RPMI8226 (cell line): ENCODE data around the gene TCF7L2.

ENCODE experiments used
- DNase-seq: peaks from one replicate; pipeline ENCODE4 v3.0.0-alpha.2; 2015

Gene TCF7L2

GRCh38 chr10:112949875-112950507, at the start of gene TCF7L2:
Gene TCF7L2 (plus strand): TSS chr10:112950247. CDS start chr10:112950757, 510 bp downstream.
- DNase-seq, result peak; percentile 79

- DNase-seq, result no peak
Observed at GRCh38 chr10:112902730-112903129, 47.3 kb upstream of the TCF7L2 start.

GRCh38 chr10:112904000-112904399, 46.0 kb upstream of the TCF7L2 start:
- no peak for DNase-seq

DNA sequence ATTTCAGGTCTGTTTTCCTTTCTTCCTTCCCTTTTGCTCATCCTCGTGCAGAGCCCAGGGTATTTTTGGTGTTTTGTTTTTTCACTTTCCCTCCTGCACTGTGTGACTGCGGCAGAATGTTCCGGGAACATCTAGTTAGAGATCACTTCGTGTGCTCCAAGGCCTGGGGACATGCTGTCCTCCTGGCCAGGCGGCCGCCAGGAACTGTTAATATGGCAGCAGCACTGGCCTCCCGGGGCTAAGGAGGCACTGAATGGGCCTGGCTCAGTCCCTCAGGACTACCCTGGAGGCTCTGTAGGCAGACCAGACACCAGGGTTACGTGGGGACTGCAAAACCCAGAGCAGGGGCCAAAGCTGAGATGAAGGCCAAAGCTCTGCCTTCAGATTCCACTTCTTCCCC, 43.1 kb upstream of the TCF7L2 start:
- no peak for DNase-seq

GRCh38 chr10:112907893-112908292, 42.2 kb upstream of the TCF7L2 start:
- DNase-seq, result no peak

DNA sequence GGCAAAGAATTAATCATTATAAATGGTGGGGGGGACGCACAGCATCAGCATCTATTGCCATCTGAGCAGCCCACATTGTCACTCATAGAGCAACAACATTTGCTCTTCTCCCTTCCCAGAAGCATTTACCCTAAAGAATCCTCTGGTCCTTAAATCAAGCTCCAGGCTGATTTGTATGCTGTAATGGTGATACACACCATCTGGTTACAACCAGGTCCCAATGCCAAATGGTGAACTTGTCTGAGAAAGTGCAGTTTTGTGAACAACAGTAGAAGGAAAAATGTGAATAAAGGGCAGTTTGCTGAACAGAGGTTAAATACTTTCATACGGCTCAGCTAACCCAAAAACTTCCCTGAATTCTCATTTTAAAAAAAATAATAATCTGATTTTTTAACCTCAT, 38.8 kb upstream of the TCF7L2 start:
- no peak for DNase-seq

- DNase-seq, result no peak
Observed at GRCh38 chr10:112912410-112912928, 37.6 kb upstream of the TCF7L2 start.

DNA sequence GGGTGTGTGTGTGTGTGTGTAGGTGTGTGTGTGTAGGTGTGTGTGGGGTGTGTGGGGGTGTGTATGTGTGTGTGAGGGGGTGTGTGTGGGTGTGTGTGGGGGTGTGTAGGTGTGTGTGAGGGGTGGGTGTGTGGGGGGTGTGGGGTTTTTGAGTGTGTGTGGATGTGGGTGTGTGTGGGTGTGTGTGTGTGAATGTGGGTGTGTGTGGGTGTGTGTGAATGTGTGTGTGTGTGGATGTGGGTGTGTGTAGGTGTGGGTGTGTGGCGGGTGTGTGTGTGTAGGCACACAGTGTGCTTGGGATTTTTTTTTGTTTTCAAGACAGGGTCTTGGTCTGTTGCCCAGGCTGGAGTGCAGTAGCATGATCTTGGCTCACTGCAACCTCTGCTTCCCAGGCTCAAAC, 36.8 kb upstream of the TCF7L2 start:
- DNase-seq, result no peak

GRCh38 chr10:112913661-112914287, 36.3 kb upstream of the TCF7L2 start:
- DNase-seq, result no peak

DNA sequence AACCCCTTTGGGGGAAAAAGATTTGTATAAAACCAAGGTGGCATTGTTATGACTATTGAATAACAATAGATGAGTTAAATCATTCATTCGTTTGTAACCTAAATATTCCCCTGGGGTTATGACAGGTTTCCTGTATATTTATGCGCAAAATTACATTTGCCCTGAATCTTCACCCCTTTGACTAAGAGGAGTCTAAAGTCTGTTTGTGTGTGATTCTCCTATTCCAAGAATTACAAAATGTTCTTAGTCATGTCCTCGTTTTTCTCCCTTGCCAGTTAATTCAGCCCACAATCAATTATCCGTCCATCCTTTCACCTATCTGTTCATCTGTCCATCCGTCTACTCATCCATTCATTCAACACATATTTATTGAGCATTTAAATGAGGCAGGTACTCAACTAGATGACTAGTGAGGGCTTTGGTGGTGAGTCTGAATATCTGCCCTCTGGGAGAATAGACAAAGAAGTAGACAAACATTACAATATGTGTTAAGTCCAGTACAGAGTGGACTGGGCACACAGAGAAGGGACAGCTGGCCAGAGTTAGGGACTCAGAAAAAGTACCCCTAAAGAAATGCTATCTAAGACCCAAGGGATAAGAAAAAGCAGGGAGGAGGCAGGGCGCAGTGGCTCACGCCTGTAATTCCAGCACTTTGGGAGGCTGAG, 35.6 kb upstream of the TCF7L2 start:
- no peak for DNase-seq

GRCh38 chr10:112915590-112916572, 34.2 kb upstream of the TCF7L2 start:
- no peak for DNase-seq

- no peak for DNase-seq
Observed at GRCh38 chr10:112917681-112918080, 32.4 kb upstream of the TCF7L2 start.

DNA sequence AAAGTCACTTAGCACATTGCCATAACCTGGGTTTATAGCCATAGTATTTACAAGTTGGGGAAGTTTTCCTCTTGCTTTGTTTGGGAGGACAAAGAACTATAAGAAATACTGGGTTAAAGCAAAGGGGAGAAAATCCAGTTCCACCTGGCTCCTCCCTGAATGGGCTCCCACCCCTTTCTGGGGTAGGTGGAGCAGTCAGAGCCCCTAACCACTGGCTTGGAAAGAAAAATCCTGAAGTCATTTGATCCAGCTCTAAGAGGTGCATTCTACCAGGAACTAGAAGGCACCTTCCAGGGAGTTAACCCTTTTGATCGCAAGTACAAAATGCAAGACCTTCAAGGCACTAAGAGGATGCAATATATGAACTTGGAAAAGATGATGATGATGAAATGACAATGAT, 31.3 kb upstream of the TCF7L2 start:
- no peak for DNase-seq

DNA sequence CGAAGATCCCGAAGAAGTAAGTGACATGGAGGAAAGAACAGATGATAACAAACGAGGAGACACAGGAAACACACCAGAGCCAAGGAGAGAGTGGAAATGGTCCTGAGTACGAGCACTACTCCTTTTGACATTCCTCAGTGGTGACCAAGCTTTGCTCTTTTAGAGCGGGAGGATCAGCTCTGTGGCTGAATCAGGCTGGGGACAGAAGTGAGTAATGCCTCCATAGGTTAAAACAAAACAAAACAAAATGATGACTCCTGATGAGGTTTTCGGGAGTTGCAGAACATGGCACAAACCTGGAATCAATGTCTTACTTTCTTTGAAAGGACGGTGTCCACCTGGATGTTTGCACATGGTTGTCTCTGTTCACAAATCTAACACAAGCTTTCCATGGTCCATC, 30.3 kb upstream of the TCF7L2 start:
- no peak for DNase-seq

DNA sequence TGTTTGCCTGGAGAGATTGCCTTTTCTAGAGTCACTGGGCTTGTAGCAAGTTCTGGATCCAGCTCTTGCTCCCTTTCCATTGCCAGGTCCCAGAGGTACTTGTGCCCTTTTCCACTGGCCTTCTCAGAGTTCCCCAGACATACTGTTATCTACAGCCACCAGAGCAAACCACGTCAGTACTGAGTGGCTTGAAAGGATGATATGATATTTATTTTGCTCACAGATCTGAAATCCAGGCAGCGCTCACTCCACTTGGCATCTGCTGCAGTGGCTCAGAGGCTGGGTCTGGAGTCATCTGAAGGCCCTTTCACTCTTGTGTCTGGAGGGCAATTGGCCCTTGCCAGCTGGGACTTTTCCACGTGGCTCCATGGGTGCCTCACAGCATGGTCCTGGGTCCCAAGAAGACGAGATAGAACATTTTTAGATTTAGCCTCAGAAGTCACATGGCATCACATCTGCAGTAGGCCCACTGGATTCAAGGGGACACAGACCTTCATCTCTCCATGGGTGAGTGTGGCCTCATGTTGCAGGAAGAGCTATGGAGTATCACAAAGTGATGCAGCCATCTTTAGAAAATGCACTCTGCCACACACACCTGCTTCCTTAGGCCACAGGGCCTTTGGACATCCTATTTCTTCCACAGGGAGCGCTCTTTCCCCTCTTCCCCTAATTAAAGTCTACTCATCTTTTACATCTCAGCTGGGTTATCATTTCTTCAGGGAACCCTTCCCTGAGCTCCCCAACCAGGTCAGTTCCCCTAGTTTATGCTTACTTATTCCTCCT, 22.9 kb upstream of the TCF7L2 start:
- DNase-seq, result no peak

- DNase-seq, result no peak
Observed at GRCh38 chr10:112927980-112928379, 22.1 kb upstream of the TCF7L2 start.

DNA sequence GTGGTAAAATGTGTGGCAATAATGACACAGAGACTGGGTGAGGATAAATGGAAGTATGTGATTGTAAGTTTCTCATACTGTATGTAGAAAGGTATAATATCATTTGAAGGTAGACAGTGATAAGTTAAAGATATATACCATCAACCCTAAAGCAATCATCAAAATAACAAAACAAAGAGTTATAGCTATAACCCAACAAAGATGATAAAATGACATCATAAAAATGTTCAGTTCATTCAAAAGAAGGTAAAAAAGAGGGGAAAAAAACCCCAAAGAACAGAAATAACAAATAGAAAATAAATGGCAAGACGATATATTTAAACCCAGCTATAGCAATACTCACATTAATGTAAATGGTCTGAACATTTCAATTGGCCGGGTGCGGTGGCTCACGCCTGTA, 17.4 kb upstream of the TCF7L2 start:
- DNase-seq, result no peak

DNA sequence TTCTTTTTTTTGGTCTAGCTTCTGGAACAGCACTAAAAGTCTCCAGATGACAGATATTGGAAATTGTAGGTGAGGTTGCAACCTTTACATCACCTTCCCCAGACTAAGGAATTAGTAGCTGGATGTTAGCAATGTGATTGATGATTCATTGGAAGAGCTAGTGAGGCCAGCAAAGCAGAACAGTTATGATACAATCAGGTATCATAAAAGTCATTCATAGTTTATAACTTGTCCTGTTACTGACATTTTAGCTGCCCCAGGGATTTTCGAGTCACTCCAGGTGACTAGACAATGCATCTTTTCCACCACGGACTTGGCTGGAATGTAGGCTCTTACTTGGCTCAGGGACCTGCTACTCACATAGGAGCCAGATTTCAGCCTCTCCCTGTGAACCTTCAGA, 15.9 kb upstream of the TCF7L2 start:
- no peak for DNase-seq

GRCh38 chr10:112938808-112939482, 11.1 kb upstream of the TCF7L2 start:
- DNase-seq, result no peak

DNA sequence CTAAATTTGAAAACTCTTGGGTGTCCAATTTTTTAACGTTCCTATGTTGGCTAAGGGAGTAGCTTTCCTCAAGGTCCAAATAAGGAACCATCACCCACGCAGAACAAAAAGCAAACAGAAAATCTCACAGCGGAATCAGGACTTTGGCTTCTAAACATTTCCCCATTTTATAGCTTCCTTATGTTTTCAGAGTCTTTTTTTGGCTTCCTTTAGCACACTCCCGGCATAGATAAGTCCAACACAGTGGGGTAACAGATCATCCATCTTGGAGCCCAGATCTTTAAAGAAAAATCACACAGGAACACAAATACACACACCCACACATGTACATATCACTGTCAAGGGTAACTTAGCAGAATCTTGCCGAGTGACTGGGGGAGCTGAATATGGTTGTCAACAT, 4.2 kb upstream of the TCF7L2 start:
- DNase-seq, result no peak

DNA sequence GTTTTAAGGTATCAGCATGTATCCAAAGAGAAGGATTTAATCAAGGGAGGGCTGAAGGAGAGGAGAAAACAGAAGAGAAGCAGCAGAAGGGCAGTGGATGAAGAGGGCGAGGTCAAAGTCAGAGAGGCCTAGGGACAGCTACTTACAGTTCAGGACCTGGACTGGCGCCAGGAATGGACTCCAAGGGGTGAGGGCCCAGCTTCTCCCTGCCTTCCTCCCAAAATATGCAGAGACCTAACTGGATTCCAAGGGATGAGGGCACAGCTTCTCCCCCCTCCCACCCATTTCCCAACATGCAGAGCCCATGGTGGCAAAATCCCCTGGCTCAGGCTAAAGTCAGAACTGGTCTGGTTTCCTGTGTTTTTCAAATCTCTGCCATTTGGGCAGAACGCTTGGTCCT, 3.4 kb upstream of the TCF7L2 start:
- no peak for DNase-seq

- DNase-seq, result no peak
Observed at GRCh38 chr10:112948196-112948595, 1.9 kb upstream of the TCF7L2 start.
